Measurements from ENCODE around the gene BCL3.
"Not testable (repeated sequence)": the region's sequence is repeated elsewhere in the genome, so short reads cannot be mapped to it uniquely, and the experiment has no call there.

BCL3 gene

GRCh38 chr19:44757735-44758505, 9.4 kb downstream of the BCL3 start:
- no peak for DNase-seq (ENCODE audit: low spot score)

GRCh38 chr19:44758596-44758995, 10.1 kb downstream of the BCL3 start:
- DNase-seq (ENCODE audit: low spot score), result no peak

- DNase-seq (ENCODE audit: low spot score), result no peak
Observed at GRCh38 chr19:44759083-44759804, 10.7 kb downstream of the BCL3 start.

- DNase-seq (ENCODE audit: low spot score), result no peak
Observed at GRCh38 chr19:44762038-44762437, 13.5 kb downstream of the BCL3 start.

- no peak for DNase-seq (ENCODE audit: low spot score)
Observed at GRCh38 chr19:44765033-44765948, 16.8 kb downstream of the BCL3 start.

- DNase-seq (ENCODE audit: low spot score), result no peak
Observed at GRCh38 chr19:44765949-44766335, 17.4 kb downstream of the BCL3 start.

GRCh38 chr19:44767295-44768180, 19.0 kb downstream of the BCL3 start:
- DNase-seq (ENCODE audit: low spot score), result no peak

- DNase-seq (ENCODE audit: low spot score), result peak; percentile 100
Observed at GRCh38 chr19:44770550-44771257, 22.2 kb downstream of the BCL3 start.

- not testable (repeated sequence) for DNase-seq (ENCODE audit: low spot score)
Observed at GRCh38 chr19:44772144-44772543, 23.6 kb downstream of the BCL3 start.

- no peak for DNase-seq (ENCODE audit: low spot score)
Observed at GRCh38 chr19:44772959-44773358, 24.5 kb downstream of the BCL3 start.

- DNase-seq (ENCODE audit: low spot score), result no peak
Observed at GRCh38 chr19:44775676-44776240, 27.2 kb downstream of the BCL3 start.

GRCh38 chr19:44776402-44777096, 28.0 kb downstream of the BCL3 start:
- DNase-seq (ENCODE audit: low spot score), result no peak

GRCh38 chr19:44777715-44778347, 29.3 kb downstream of the BCL3 start, which contains the start of gene CBLC:
Gene CBLC, plus strand, starts transcription at chr19:44777890. Its CDS starts 42 bp downstream, at chr19:44777932.
- no peak for DNase-seq (ENCODE audit: low spot score)

GRCh38 chr19:44779150-44779549, 30.6 kb downstream of the BCL3 start:
- no peak for DNase-seq (ENCODE audit: low spot score)

GRCh38 chr19:44781694-44782093, 33.2 kb downstream of the BCL3 start:
- not testable (repeated sequence) for DNase-seq (ENCODE audit: low spot score)

GRCh38 chr19:44782729-44783128, 34.2 kb downstream of the BCL3 start:
- no peak for DNase-seq (ENCODE audit: low spot score)

GRCh38 chr19:44783545-44783944, 35.0 kb downstream of the BCL3 start:
- no peak for DNase-seq (ENCODE audit: low spot score)

GRCh38 chr19:44785271-44785670, 36.8 kb downstream of the BCL3 start:
- DNase-seq (ENCODE audit: low spot score), result no peak

- no peak for DNase-seq (ENCODE audit: low spot score)
Observed at GRCh38 chr19:44785993-44786392, 37.5 kb downstream of the BCL3 start.

All from CD4-positive, alpha-beta T cell treated with Interleukin-2 at 100 ng/mL for 4 hours (primary cell).